CD8-positive, alpha-beta memory T cell (primary cell): ENCODE measurements around the gene TSPYL6. TPM values are rescaled to one million over a fixed set of nuclear protein-coding genes. Genes with fewer than 3 reads are reported as not detected.

Experiments used
- CTCF ChIA-PET: fragments of 350-600 bp; sonication (Branson Sonifier 250); formaldehyde crosslinking; loops from one replicate; lab custom pipeline; 2021; ENCODE audit warnings: antibody characterized with exemption; lab: Charles Lee
- POLR2A ChIA-PET: fragments of 350-600 bp; sonication (Branson Sonifier 250); formaldehyde crosslinking; loops from one replicate; lab custom pipeline; 2021; ENCODE audit warnings: antibody characterized with exemption; lab: Charles Lee
- DNase-seq, 5 donors: peaks; one replicate each; pipeline versions ENCODE4 v3.0.0 to v3.0.0-alpha.2; 2020 to 2022; ENCODE audit warnings: mixed read lengths in 1 of 5
- H3K27ac ChIP-seq: one replicate; pipeline ENCODE4 v1.7.0; 2013; ENCODE audit warnings: low read depth, mild to moderate bottlenecking, low read length, moderate library complexity
- H3K27me3 ChIP-seq: 2 replicates; pipeline ENCODE4 v1.7.0; 2013; ENCODE audit warnings: low read length, mild to moderate bottlenecking; ENCODE audit not compliant: insufficient read depth, poor library complexity, severe bottlenecking
- H3K36me3 ChIP-seq: 2 replicates; pipeline ENCODE4 v1.7.0; 2013; ENCODE audit warnings: mild to moderate bottlenecking, low read length, moderate library complexity; ENCODE audit not compliant: insufficient read depth
- H3K4me1 ChIP-seq: 2 replicates; pipeline ENCODE4 v1.7.0; 2013; ENCODE audit warnings: mild to moderate bottlenecking, low read length, moderate library complexity; ENCODE audit not compliant: insufficient read depth
- H3K4me3 ChIP-seq: 2 replicates; pipeline ENCODE4 v1.7.0; 2013; ENCODE audit warnings: mild to moderate bottlenecking, low read length
- H3K9me3 ChIP-seq: 2 replicates; pipeline ENCODE4 v1.7.0; 2013; ENCODE audit warnings: mild to moderate bottlenecking, low read length
- H3K27ac Mint-ChIP-seq, 8 donors: one replicate each; pipeline ENCODE4 v1.8.0; 2020 to 2021; ENCODE audit warnings: mixed read lengths in 8 of 8, mild to moderate bottlenecking in 6 of 8, inconsistent platforms in 3 of 8, moderate library complexity in 3 of 8
- H3K27me3 Mint-ChIP-seq, 2 donors: one replicate each; pipeline ENCODE4 v1.8.0; 2020 to 2021; ENCODE audit warnings: mixed read lengths in 2 of 2, mild to moderate bottlenecking in 1 of 2, moderate library complexity in 1 of 2
- H3K36me3 Mint-ChIP-seq, 3 donors: one replicate each; pipeline ENCODE4 v1.8.0; 2020 to 2021; ENCODE audit warnings: mixed read lengths in 3 of 3, inconsistent platforms in 1 of 3, mild to moderate bottlenecking in 1 of 3
- H3K4me1 Mint-ChIP-seq, 3 donors: one replicate each; pipeline ENCODE4 v1.8.0; 2020 to 2021; ENCODE audit warnings: mixed read lengths in 3 of 3, inconsistent platforms in 1 of 3, mild to moderate bottlenecking in 1 of 3
- H3K4me3 Mint-ChIP-seq, 7 donors: one replicate each; pipeline ENCODE4 v1.8.0; 2020 to 2021; ENCODE audit warnings: mixed read lengths in 7 of 7, mild to moderate bottlenecking in 6 of 7, moderate library complexity in 4 of 7, inconsistent platforms in 2 of 7
- H3K9me3 Mint-ChIP-seq, 5 donors: one replicate each; pipeline ENCODE4 v1.8.0; 2020 to 2022; ENCODE audit warnings: mixed read lengths in 5 of 5, mild to moderate bottlenecking in 3 of 5, moderate library complexity in 2 of 5, inconsistent platforms in 1 of 5
- polyA plus RNA-seq: library from polyadenylated mRNA; unstranded; fragments of 300-500 nt; fragmentation: Illumina TruSeq; gene quantifications from one replicate; pipeline ENCODE4 v1.2.3, GENCODE V29; 2021
- total RNA-seq, 2 experiments: library from RNA; stranded (reverse); gene quantifications; one replicate each; pipeline ENCODE4 v1.2.3, GENCODE V29; 2021

Gene TSPYL6
- total and polyA plus RNA-seq, 3 experiments from 2014 or later, result not detected

DNA sequence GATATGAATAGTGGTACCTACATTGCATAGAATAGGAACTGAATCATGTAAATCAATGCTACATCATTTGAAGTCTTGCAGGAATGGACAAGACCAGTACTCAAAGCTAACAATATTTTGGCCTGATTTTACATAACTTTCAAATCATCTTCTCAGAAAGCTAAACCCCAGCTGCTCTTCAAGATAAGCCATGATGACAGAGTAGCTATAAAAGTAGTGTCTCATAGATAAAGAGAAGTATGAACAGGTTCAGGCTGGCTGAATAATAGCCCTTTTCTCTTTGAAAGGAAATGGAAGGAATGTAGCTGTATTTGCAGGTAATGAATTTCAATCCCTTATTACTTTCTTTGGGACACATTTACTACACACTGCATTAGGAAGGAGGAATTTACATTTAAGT lies 28.2 kb downstream of the TSPYL6 start:
- ChIA-PET POLR2A (no interaction called here), CTCF (no interaction called here)
- DNase-seq, result no peak
- H3K27me3 ChIP-seq, result no peaks in the 10 kb centered on the region
- H3K4me3 Mint-ChIP-seq, result no peak overlapping the region
- H3K27me3 Mint-ChIP-seq, result no peaks in the 10 kb centered on the region
- no peak overlapping the region for H3K27ac Mint-ChIP-seq
- H3K9me3 ChIP-seq, result no peaks in the 10 kb centered on the region
- peaks cover 0 to 6% (median 0%) of the 10 kb centered on the region in 5 donors for H3K9me3 Mint-ChIP-seq
- H3K36me3 ChIP-seq, result no peaks in the 10 kb centered on the region
- no peaks in the 10 kb centered on the region for H3K4me1 Mint-ChIP-seq
- H3K4me1 ChIP-seq, result no peaks in the 10 kb centered on the region
- H3K4me3 ChIP-seq, result no peak overlapping the region
- peaks cover 4 to 17% (median 8%) of the 10 kb centered on the region in 3 donors for H3K36me3 Mint-ChIP-seq
- H3K27ac ChIP-seq, result no peak overlapping the region

DNA sequence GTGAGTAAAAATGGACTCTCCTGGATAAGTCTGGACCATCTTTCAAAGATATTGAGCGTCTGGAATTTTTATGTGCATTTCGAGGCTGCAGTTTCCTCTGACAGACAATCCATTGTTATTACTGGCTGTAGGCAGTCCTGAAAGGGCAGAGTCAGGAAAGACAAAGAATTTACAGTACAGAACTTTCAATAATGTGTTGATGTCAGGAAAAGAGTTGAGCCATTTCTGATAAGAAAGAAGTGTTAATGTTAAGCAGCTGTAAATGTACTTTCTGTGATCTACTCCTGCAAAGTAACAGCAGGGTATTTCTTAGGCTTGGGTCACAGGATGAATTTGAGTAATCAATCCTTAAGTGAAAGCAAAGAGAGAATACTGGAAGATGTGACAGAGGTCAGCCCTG lies 29.8 kb downstream of the TSPYL6 start:
- Mint-ChIP-seq H3K4me3 (no peak overlapping the region), H3K27ac (peak overlapping the region in 1 of 8 donors; percentile 32), H3K9me3 (no peaks in the 10 kb centered on the region), H3K36me3 (peaks cover 4 to 12% (median 6%) of the 10 kb centered on the region in 3 donors), H3K27me3 (no peaks in the 10 kb centered on the region), H3K4me1 (no peaks in the 10 kb centered on the region)
- no peaks in the 10 kb centered on the region for H3K36me3 ChIP-seq
- POLR2A ChIA-PET, result no interaction called here
- no peak overlapping the region for H3K4me3 ChIP-seq
- no peaks in the 10 kb centered on the region for H3K27me3 ChIP-seq
- no peak overlapping the region for H3K27ac ChIP-seq
- H3K4me1 ChIP-seq, result no peaks in the 10 kb centered on the region
- CTCF ChIA-PET, result no interaction called here
- DNase-seq, result no peak
- H3K9me3 ChIP-seq, result no peaks in the 10 kb centered on the region

DNA sequence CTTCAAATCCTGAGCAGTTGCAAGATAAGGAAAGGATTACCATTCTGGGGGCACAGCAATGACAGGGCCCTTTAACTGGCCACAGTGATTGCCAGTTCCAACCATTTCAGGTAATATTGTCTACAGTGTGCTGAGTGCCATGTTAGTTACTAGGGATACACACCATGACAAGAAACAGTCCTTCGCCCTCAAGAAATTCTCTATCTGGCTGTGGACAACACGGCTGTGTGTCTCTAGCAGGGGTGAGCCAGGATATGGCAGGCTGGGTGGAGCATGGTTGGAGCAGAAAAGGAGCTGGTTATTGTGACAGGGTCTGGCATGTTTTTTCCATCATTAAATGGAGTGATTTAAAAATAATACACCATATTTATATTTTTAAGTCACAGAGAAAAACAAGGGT lies 31.0 kb downstream of the TSPYL6 start:
- Histone ChIP-seq H3K36me3 (no peaks in the 10 kb centered on the region), H3K4me3 (no peak overlapping the region), H3K27ac (no peak overlapping the region), H3K9me3 (no peaks in the 10 kb centered on the region), H3K4me1 (no peaks in the 10 kb centered on the region), H3K27me3 (no peaks in the 10 kb centered on the region)
- H3K4me3 Mint-ChIP-seq, result no peak overlapping the region
- no peaks in the 10 kb centered on the region for H3K9me3 Mint-ChIP-seq
- H3K27ac Mint-ChIP-seq, result peak overlapping the region in 1 of 8 donors; percentile 72
- H3K27me3 Mint-ChIP-seq, result no peaks in the 10 kb centered on the region
- no peaks in the 10 kb centered on the region for H3K4me1 Mint-ChIP-seq
- peaks cover 8 to 10% (median 9%) of the 10 kb centered on the region in 3 donors for H3K36me3 Mint-ChIP-seq
- ChIA-PET CTCF (no interaction called here), POLR2A (no interaction called here)
- DNase-seq, result no peak

DNA sequence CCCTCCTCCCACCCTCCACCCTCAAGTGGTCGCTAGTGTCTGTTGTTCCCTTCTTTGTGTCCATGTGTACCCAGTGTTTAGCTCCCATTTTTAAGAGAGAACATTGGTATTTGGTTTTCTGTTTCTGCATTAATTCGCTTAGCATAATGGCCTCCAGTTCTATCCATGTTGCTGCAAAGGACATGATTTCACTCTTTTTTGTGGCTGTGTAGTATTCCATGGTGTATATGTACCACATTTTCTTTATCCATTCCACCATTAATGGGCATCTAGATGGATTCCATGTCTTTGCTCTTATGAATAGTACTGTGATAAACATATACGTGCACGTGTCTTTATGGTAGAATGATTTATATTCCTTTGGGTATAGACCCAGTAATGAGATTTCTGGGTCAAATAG lies 42.9 kb downstream of the TSPYL6 start:
- Histone ChIP-seq H3K27me3 (no peaks in the 10 kb centered on the region), H3K4me1 (no peaks in the 10 kb centered on the region), H3K4me3 (no peak overlapping the region), H3K9me3 (no peaks in the 10 kb centered on the region), H3K27ac (no peak overlapping the region), H3K36me3 (no peaks in the 10 kb centered on the region)
- CTCF ChIA-PET, result no interaction called here
- DNase-seq, result no peak
- peaks cover 8 to 23% (median 16%) of the 10 kb centered on the region in 3 donors for H3K36me3 Mint-ChIP-seq
- peaks cover 8 to 13% (median 10%) of the 10 kb centered on the region in 5 donors for H3K9me3 Mint-ChIP-seq
- no peaks in the 10 kb centered on the region for H3K4me1 Mint-ChIP-seq
- H3K4me3 Mint-ChIP-seq, result no peak overlapping the region
- POLR2A ChIA-PET, result no interaction called here
- H3K27ac Mint-ChIP-seq, result no peak overlapping the region
- peaks cover 0 to 2% of the 10 kb centered on the region in 2 donors for H3K27me3 Mint-ChIP-seq

DNA sequence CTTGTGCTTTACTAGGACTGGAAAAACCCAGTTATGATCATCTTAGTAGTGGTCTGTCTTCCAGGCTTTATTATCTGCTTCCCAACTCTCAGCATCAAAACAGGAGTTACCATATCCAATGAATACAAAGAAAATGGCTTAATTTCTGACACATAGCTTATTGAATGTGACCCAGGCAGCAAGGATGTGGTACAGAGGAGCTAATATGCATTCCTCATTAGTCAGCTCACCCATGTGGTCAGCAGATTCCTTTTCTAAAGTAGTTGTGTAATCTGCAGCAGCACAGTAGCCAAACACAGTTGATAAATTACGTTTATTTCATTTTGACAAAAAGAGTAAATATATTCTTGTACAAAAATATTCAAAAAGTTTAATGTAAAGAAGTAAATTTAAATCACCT lies 43.6 kb downstream of the TSPYL6 start:
- Mint-ChIP-seq H3K9me3 (peaks cover 8 to 13% (median 10%) of the 10 kb centered on the region in 5 donors), H3K4me3 (no peak overlapping the region), H3K4me1 (no peaks in the 10 kb centered on the region), H3K27me3 (peaks cover 0 to 2% of the 10 kb centered on the region in 2 donors), H3K36me3 (peaks cover 9 to 23% (median 16%) of the 10 kb centered on the region in 3 donors), H3K27ac (peak overlapping the region in 1 of 8 donors; percentile 46)
- no peak overlapping the region for H3K27ac ChIP-seq
- H3K27me3 ChIP-seq, result no peaks in the 10 kb centered on the region
- no peaks in the 10 kb centered on the region for H3K36me3 ChIP-seq
- DNase-seq, result no peak
- H3K9me3 ChIP-seq, result no peaks in the 10 kb centered on the region
- H3K4me3 ChIP-seq, result no peak overlapping the region
- CTCF ChIA-PET, result no interaction called here
- POLR2A ChIA-PET, result no interaction called here
- H3K4me1 ChIP-seq, result no peaks in the 10 kb centered on the region

DNA sequence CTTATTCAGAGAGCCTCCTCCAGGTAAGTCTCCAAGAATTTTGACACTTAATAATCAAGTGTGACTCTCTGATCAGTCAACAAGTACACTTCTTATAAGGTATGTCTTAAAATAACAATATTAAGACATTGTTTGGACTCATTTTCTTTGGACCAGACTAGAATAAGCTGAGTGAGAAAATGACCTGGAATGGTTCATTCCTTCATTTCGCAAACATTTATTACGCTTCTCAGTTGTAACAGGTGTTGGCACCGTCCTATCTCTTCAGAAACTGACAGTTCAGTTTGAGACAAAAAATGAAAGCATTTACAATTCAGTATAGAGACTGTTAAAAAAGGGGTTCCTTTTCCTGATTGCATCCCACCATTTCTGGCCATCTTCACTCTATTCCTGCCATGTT lies 46.6 kb downstream of the TSPYL6 start:
- no peaks in the 10 kb centered on the region for H3K36me3 ChIP-seq
- Mint-ChIP-seq H3K36me3 (peaks cover 9 to 11% (median 10%) of the 10 kb centered on the region in 3 donors), H3K4me3 (no peak overlapping the region), H3K27ac (no peak overlapping the region), H3K9me3 (peaks cover 3 to 4% (median 4%) of the 10 kb centered on the region in 5 donors), H3K4me1 (peaks cover 0 to 4% (median 0%) of the 10 kb centered on the region in 3 donors), H3K27me3 (peaks cover 0 to 2% of the 10 kb centered on the region in 2 donors)
- no peaks in the 10 kb centered on the region for H3K9me3 ChIP-seq
- DNase-seq, result no peak
- CTCF ChIA-PET, result no interaction called here
- H3K27me3 ChIP-seq, result no peaks in the 10 kb centered on the region
- POLR2A ChIA-PET, result no interaction called here
- H3K4me3 ChIP-seq, result no peak overlapping the region
- no peak overlapping the region for H3K27ac ChIP-seq
- no peaks in the 10 kb centered on the region for H3K4me1 ChIP-seq

DNA sequence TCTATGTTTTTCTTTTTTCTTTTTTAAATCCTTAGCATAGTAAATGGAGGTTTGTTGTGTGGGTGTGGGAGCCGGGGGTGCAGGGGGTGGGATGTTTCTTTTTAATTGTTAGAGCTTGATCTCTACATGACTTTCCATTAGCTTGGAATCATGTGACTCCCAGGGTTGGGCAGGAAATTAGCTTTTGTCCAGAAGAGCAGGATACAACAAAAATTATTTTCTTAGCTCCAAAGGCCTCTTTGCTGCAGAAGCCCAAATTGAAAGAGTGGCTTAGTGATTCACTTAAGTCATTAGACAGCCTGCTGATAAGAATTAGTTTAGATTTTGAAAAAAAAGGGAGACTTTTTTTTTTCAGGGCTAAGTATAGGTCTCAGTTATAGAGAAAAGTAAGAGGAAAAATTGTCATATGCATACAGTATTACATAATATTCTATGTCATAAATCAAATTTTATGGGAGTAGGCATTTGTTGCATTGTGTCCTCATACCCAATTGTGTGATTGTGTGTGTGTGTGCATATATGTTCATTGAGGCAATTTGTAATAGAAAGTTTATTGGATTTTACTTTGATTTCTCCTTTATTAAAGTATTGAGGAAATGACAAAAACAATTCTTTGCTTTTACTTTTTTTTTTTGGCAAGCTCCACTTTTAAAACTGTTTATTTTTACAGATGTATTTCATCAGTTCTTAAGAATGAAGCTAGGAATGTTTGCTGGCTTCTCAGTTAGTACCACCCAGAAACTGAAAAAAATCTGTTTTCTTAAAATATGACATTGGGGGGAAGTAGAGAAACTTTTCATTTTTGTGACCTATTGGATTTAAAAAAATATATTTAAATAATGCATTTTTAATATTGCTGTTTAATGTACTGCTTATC lies 47.4 kb downstream of the TSPYL6 start:
- Mint-ChIP-seq H3K27me3 (no peaks in the 10 kb centered on the region), H3K4me1 (peaks cover 0 to 4% (median 0%) of the 10 kb centered on the region in 3 donors), H3K9me3 (no peaks in the 10 kb centered on the region), H3K36me3 (peaks cover 5 to 6% (median 6%) of the 10 kb centered on the region in 3 donors), H3K27ac (peak overlapping the region in 1 of 8 donors; percentile 20), H3K4me3 (no peak overlapping the region)
- H3K27ac ChIP-seq, result no peak overlapping the region
- CTCF ChIA-PET, result interaction anchor here (1.0 kb wide), 1 partner anchor 14 kb away, joined by 3 read pairs; no protein-coding TSS in a partner anchor
- no peak for DNase-seq
- POLR2A ChIA-PET, result no interaction called here
- no peak overlapping the region for H3K4me3 ChIP-seq
- H3K36me3 ChIP-seq, result no peaks in the 10 kb centered on the region
- no peaks in the 10 kb centered on the region for H3K27me3 ChIP-seq
- H3K9me3 ChIP-seq, result no peaks in the 10 kb centered on the region
- H3K4me1 ChIP-seq, result no peaks in the 10 kb centered on the region

DNA sequence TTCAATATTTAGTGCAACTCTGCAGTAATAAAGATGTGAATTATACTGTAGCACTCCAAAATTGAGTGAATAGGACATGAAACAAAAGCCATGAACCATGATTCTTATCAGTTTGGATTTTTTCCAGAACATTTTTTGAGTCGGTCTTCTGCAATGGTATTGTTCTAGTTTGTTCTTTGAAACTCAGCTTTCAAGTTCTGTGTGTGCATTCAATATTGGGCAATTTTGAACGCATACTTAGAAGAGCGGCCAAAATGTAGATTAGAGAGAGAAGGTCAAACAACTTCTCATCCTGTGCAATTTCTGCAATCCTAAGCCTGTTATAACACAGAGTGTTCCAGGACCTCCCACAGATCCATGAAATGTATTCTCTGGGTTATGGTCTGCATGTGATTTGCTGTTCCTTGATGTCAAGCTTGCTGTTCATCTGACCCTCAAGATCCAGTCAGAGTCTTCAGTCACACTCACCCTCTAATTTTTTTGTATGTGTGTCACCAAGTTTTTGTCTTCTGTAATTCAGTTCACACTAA lies 48.3 kb downstream of the TSPYL6 start:
- no peak overlapping the region for H3K4me3 ChIP-seq
- no peak for DNase-seq
- Mint-ChIP-seq H3K4me1 (peaks cover 0 to 4% (median 0%) of the 10 kb centered on the region in 3 donors), H3K4me3 (no peak overlapping the region), H3K27me3 (no peaks in the 10 kb centered on the region), H3K9me3 (peaks cover 0 to 3% (median 0%) of the 10 kb centered on the region in 5 donors), H3K27ac (no peak overlapping the region), H3K36me3 (peaks cover 2 to 4% (median 4%) of the 10 kb centered on the region in 3 donors)
- no peaks in the 10 kb centered on the region for H3K27me3 ChIP-seq
- H3K4me1 ChIP-seq, result no peaks in the 10 kb centered on the region
- ChIA-PET POLR2A (no interaction called here), CTCF (interaction anchor here (1.0 kb wide), 1 partner anchor 15 kb away, joined by 3 read pairs; no protein-coding TSS in a partner anchor)
- H3K27ac ChIP-seq, result no peak overlapping the region
- no peaks in the 10 kb centered on the region for H3K36me3 ChIP-seq
- H3K9me3 ChIP-seq, result no peaks in the 10 kb centered on the region
